Caki2 (cell line): Measurements from ENCODE around the gene TPM2. TPM values are rescaled to one million over a fixed set of nuclear protein-coding genes. Genes with fewer than 3 reads are reported as not detected.

Experiments
- DNase-seq: peaks from one replicate; pipeline ENCODE4 v3.0.0-alpha.2; 2015; ENCODE audit warnings: low read depth
- in situ Hi-C: cut with HindIII; loops from 2 replicates; pipeline ENCODE4 v1.10.0; 2016; ENCODE audit warnings: low sequenced_read_pairs, low pct_unique_long_range_greater_than_20kb, mixed read lengths
- total RNA-seq: library from RNA; depleted of rRNA; stranded (reverse); fragments of >200 nt; shearing (Covaris generic); gene quantifications from 2 replicates; pipeline ENCODE4 v1.2.3, GENCODE V29; 2014; ENCODE audit warnings: low replicate concordance

TPM2 gene
- total RNA-seq, 1 experiment from 2014 or later = 2.4 TPM

- in situ Hi-C loops = no loop called here
- DNase-seq = no peak
These were observed 33.7 kb upstream of the TPM2 start for GRCh38 chr9:35723426-35723825.

GRCh38 chr9:35719546-35719945 is 29.8 kb upstream of the TPM2 start:
- in situ Hi-C loops = no loop called here
- no peak for DNase-seq

GRCh38 chr9:35718721-35719511 is 29.2 kb upstream of the TPM2 start:
- in situ Hi-C loops = no loop called here
- DNase-seq = no peak

GRCh38 chr9:35717132-35717870 is 27.6 kb upstream of the TPM2 start:
- in situ Hi-C loops = no loop called here

GRCh38 chr9:35716230-35716629 is 26.5 kb upstream of the TPM2 start:
- no peak for DNase-seq
- in situ Hi-C loops = no loop called here

More at GRCh38 chr9:35717132-35717870, 27.6 kb upstream of the TPM2 start:
- no peak for DNase-seq

GRCh38 chr9:35714579-35715252 is 25.0 kb upstream of the TPM2 start:
- in situ Hi-C loops = no loop called here
- no peak for DNase-seq

- DNase-seq = no peak
- in situ Hi-C loops = no loop called here
These were observed 24.4 kb upstream of the TPM2 start for GRCh38 chr9:35714123-35714522.

- in situ Hi-C loops = no loop called here
- DNase-seq = no peak
These were observed 23.9 kb upstream of the TPM2 start for GRCh38 chr9:35713578-35713977.

- in situ Hi-C loops = no loop called here
These were observed 23.2 kb upstream of the TPM2 start for GRCh38 chr9:35712762-35713400.

GRCh38 chr9:35711501-35712428 is 22.0 kb upstream of the TPM2 start:
- in situ Hi-C loops = no loop called here
- DNase-seq = no peak

More at GRCh38 chr9:35712762-35713400, 23.2 kb upstream of the TPM2 start:
- DNase-seq = no peak

- in situ Hi-C loops = no loop called here
- DNase-seq = no peak
These were observed 21.2 kb upstream of the TPM2 start for GRCh38 chr9:35710818-35711500.

- no peak for DNase-seq
- in situ Hi-C loops = no loop called here
These were observed 18.4 kb upstream of the TPM2 start for GRCh38 chr9:35708146-35708545.

GRCh38 chr9:35706951-35707350 is 17.2 kb upstream of the TPM2 start:
- no peak for DNase-seq

GRCh38 chr9:35705836-35706430 is 16.2 kb upstream of the TPM2 start:
- in situ Hi-C loops = no loop called here
- no peak for DNase-seq

More at GRCh38 chr9:35706951-35707350, 17.2 kb upstream of the TPM2 start:
- in situ Hi-C loops = no loop called here

GRCh38 chr9:35705372-35705771 is 15.6 kb upstream of the TPM2 start:
- DNase-seq = no peak
- in situ Hi-C loops = no loop called here

GRCh38 chr9:35703906-35704672 is 14.4 kb upstream of the TPM2 start:
- in situ Hi-C loops = no loop called here
- DNase-seq = no peak
